ENCODE measurements around the gene OR11H6.
"Not testable (repeated sequence)": the region's sequence is repeated elsewhere in the genome, so short reads cannot be mapped to it uniquely, and the experiment has no call there.

OR11H6 gene, protein sequence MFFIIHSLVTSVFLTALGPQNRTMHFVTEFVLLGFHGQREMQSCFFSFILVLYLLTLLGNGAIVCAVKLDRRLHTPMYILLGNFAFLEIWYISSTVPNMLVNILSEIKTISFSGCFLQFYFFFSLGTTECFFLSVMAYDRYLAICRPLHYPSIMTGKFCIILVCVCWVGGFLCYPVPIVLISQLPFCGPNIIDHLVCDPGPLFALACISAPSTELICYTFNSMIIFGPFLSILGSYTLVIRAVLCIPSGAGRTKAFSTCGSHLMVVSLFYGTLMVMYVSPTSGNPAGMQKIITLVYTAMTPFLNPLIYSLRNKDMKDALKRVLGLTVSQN

DNA sequence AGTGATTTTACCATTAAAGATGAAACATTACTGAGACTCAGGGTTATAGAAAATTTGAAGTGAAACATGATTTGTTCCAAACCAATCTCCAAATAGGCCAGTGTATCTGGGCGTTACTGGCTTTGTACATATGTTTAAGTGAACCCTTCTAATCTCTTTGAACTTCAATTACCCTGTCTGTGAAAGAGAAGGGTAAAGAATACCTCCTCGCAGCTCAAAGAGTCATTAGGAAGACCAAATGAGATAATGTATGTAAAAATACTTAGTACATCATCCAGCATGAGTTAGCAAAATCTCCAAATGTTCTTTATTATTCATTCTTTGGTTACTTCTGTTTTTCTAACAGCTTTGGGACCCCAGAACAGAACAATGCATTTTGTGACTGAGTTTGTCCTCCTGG, at the start of gene OR11H6:
Gene OR11H6, plus strand, starts transcription at position 301 of the 400 bp plus-strand sequence. Its CDS starts 0 bp downstream, at position 301.
- DNase-seq (ENCODE audit: low read depth) = no peak

DNA sequence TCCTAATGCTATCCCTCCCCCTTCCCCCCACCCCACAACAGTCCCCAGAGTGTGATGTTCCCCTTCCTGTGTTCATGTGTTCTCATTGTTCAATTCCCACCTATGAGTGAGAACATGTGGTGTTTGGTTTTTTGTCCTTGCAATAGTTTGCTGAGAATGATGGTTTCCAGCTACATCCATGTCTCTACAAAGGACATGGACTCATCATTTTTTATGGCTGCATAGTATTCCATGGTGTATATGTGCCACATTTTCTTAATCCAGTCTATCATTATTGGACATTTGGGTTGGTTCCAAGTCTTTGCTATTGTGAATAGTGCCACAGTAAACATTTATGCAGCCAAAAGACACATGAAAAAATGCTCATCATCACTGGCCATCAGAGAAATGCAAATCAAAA, 49.3 kb upstream of the OR11H6 start:
- DNase-seq (ENCODE audit: low read depth) = not testable (repeated sequence)

DNA sequence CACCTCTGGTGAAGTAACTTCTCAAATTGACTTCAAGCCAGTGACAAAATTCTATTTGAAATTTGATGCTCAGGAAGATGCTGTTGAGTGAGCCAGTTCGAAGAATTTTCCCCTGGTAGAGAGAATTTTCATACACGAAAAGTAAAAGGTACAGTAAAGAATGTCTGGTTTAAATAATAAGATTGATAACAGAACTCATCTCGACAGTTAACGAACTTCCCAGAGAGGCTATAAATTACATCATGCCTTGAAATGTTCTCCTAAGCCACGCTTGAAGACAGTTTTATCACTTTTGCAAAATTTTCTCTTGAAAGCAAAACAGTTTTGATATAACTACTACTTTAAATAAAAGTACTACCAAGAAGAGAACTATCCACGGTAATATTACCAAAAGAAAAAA, 47.2 kb upstream of the OR11H6 start:
- no peak for DNase-seq (ENCODE audit: low read depth)

DNA sequence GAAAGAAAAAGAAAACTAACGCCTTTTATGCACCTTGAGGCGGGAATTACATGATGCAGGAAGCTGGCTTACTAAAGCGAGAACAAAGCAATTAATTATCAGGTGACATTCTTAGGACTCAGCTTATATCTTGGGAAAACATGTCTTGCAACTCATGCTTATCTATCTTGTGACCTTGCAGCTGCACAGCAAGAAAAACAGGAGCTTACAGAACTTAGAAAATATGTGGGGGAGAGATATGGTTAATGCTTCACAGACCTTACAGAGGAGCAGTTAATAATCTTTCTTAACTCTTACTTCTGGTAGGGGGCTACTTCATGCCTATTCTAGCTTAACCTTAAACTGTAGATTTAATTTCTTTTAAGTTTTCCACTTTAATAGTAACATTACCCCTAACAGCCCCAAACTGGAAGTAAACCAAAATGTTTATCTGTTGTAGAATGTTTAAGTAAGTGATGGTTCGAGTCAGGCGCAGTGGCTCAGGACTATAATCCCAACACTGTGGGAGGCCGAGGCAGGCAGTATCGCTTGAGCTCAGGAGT, 46.0 kb upstream of the OR11H6 start:
- no peak for DNase-seq (ENCODE audit: low read depth)

DNA sequence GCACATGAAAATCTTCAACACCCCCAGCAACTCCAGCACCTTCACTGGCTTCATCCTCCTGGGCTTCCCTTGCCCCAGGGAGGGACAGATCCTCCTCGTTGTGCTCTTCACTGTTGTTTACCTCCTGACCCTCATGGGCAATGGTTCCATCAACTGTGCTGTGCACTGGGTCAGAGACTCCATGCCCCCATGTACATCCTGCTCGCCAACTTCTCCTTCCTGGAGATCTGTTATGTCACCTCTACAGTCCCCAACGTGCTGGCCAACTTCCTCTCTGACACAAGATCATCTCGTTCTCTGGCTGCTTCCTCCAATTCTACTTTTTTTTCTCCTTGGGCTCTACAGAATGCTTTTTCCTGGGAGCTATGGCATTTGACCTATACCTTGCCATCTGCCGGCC, 44.3 kb upstream of the OR11H6 start:
- no peak for DNase-seq (ENCODE audit: low read depth)

DNA sequence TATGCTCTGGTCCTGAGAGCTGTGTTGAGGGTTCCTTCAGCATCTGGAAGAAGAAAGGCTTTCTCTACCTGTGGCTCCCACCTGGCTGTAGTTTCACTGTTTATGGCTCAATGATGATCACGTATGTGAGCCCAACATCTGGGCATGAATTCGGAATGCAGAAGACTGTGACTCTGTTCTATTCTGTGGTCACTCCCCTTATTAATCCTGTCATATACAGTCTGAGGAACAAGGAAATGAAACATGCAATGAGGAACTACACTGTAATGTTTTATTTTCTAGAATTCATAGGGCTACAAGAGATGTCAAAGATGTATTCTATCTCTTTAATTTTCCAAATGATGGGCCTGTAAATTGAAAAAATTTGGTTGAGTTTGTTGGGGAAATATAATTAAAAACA, 43.6 kb upstream of the OR11H6 start:
- DNase-seq (ENCODE audit: low read depth) = no peak

DNA sequence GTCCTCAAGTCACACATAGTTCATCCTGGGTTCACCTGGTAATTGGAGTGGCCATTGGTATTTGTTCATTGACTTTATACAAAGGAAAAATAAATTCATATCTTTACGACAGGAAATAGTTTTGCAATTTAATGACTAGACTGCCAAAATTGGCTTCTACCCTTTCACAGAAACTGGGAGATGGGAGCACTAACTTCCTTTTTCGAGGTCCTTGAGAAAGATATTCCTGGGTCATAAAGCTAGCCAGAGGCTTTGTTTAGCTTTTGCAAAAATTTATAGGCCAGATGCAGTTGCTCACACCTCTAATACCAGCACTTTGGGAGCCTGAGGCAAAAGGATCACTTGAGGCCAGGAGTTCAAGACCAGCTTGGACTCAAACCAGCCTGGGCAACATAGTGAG, 43.0 kb upstream of the OR11H6 start:
- no peak for DNase-seq (ENCODE audit: low read depth)

DNA sequence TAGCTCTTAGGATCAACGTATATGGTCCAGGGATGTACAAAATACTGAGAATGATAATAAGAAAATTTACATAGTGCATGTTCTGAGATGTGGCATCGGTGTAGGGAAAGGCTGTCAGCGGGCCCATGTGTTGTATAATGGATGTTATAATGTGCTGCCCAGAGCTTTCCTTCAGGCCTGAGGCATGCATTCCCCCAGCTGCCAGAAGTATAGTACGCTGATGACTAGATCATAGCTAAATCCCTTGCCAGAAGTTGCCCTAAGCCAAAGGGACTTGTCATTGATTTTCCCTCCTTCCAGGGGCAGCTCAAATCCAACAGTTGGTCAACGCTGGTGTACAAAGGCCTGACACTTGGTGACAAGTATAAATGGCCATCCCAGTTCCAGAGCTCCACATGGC, 39.3 kb upstream of the OR11H6 start:
- DNase-seq (ENCODE audit: low read depth) = no peak

DNA sequence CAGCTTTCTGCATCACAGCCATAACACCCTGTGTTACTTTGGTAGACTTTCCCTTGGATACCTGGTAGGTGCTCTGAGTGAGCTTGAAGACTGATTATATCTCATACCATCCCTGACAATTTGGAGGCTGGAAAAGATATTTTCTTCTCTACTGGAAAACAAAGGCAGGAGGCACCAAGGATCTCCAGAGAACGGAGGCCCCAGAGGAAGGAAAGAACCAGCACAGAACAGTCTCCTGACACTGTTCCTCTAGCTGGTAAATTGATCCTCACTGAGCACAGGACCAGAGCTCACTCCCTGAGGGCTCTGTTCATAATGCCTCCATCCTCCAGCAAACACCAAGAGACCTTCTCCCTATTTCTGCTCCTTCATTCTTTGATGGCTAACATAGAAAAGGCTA, 32.9 kb upstream of the OR11H6 start, which contains the start of gene OR11G2:
Gene OR11G2, plus strand, starts transcription at position 301 of the 400 bp plus-strand sequence. CDS start 6,542 bp downstream, outside the sequence.
- DNase-seq (ENCODE audit: low read depth) = no peak

DNA sequence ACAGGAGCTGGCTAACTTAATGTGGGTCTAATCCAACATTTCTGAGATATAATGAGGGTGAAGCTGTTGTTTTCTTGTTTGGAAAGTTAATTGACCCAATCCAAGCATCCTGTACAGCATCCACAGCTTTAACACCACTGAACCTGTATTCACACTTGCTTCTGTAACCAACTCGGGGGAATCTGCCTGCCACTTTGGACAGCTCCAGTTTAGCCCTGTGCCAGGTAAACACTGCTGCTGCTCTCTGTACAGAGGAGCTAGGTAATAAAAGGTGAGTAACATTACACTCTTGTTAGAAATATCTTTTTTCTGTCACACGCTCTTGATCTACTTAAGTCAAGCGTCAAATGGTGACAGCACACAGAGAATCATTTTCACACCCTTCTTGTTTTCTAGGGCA, 32.1 kb upstream of the OR11H6 start:
- DNase-seq (ENCODE audit: low read depth) = no peak

DNA sequence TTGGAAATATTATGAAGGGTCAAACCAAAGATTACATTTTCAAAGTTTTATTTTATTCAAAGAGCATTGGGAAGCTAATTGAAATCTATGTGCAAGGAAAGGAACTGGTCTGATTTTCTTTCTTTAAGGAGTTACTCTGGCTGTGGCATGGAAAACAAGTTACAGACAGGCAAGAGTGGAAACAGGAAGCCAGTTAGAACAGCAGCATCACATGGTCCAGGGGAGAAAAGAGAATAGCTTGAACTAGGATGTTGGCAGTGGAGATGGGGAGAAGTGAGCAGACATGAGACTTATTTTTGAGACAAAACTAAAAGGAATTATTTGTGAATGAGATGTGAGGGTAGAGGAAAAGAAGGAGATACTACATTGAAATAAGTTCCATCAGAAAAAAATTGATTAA, 29.4 kb upstream of the OR11H6 start:
- no peak for DNase-seq (ENCODE audit: low read depth)

DNA sequence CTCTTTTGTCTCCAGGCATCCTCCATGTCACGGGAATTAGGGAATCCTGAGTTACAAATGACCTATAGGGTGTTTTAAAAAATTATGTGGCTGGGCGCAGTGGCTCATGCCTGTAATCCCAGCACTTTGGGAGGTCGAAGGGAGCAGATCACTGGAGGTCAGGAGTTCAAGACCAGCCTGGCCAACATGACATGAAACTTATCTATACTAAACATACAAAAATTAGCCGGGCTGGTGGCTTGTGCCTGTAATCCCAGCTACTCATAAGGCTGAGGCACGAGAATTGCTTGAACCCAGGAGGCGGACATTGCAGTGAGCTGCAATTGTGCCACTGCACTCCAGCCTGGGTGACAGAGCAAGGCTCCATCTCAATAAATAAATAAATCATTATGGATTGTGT, 28.3 kb upstream of the OR11H6 start:
- DNase-seq (ENCODE audit: low read depth) = not testable (repeated sequence)

DNA sequence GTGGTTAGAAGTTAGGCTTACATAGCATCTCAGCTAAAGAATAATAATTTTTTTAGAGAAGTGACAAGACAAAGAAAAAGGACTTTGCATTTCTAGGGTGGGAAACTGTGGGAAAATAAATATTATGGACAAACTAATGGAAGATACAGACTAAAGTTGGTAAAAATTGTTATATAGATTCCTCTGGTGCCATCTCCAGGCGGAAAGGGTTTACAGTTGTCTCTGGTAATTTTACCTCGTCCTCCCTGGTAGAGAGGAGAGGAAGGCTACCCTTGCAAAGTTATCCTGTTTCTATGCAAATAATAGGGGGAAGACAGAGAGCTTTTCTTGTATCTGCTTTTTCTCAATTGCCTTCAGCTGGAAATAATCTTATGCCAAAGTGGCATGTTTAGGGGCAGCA, 27.6 kb upstream of the OR11H6 start:
- no peak for DNase-seq (ENCODE audit: low read depth)

DNA sequence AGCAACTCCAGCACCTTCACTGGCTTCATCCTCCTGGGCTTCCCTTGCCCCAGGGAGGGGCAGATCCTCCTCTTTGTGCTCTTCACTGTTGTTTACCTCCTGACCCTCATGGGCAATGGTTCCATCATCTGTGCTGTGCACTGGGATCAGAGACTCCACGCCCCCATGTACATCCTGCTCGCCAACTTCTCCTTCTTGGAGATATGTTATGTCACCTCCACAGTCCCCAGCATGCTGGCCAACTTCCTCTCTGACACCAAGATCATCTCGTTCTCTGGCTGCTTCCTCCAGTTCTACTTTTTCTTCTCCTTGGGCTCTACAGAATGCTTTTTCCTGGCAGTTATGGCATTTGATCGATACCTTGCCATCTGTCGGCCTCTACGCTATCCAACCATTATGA, 26.1 kb upstream of the OR11H6 start:
- no peak for DNase-seq (ENCODE audit: low read depth)

DNA sequence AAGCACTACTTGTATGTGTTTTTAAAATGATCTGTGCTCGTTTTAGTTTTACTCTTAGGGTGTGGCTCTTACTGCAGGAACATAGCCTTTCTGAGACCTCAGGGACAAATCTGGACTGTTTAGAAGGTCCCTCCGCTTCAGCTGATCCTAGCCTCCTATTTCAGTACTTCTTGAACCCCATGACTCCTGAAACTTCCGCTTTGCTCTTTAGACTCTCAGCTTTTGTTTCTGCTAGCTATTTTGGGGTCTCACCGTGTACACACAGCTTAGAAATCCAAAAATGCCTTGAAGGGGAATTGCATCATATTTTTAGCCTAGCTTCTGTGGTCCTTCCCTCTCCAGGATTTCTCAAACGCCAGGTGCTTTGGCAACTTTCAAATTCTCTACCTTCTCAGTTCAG, 24.5 kb upstream of the OR11H6 start:
- no peak for DNase-seq (ENCODE audit: low read depth)

DNA sequence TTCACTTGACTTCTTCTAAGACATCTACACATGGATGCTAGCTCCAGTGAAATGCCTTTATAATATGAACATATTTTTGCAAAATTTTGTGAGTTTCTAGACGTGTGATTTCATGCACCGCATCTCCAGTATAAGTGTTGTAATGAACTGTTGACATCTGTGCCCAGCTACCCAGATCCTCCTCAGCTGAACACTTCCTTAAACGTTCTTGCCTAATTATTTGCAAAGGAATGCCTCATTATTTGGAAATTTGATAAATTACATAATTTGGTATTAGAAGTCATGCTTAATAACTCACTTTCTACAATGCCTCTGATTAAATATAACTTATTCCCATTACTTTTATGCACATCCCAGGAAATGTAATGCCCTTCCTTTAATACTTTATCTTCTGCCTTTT, 18.8 kb upstream of the OR11H6 start:
- DNase-seq (ENCODE audit: low read depth) = no peak

DNA sequence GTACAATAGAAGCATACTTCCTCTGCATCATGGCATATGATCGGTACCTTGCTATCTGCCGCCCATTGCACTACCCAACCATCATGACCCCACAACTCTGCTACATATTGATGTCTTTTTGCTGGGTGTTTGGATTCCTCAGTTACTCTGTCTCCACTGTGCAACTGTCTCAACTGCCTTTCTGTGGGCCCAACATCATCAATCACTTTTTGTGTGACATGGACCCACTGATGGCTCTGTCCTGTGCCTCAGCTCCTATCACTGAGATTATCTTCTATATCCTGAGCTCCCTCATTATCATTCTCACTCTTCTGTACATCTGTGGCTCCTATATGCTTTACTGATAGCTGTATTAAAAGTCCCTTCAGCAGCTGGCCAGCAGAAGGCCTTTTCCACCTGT, 13.9 kb upstream of the OR11H6 start:
- DNase-seq (ENCODE audit: low read depth) = no peak

DNA sequence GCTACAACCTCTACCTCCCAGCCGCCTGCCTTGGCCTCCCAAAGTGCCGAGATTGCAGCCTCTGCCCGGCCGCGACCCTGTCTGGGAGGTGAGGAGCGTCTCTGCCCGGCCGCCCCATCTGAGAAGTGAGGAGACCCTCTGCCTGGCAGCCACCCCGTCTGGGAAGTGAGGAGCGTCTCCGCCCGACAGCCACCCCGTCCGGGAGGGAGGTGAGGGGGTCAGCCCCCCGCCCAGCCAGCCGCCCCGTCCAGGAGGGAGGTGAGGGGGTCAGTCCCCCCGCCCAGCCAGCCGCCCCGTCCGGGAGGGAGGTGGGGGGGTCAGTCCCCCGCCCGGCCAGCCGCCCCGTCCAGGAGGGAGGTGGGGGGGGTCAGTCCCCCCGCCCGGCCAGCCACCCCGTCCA, 11.1 kb upstream of the OR11H6 start:
- DNase-seq (ENCODE audit: low read depth) = not testable (repeated sequence)

DNA sequence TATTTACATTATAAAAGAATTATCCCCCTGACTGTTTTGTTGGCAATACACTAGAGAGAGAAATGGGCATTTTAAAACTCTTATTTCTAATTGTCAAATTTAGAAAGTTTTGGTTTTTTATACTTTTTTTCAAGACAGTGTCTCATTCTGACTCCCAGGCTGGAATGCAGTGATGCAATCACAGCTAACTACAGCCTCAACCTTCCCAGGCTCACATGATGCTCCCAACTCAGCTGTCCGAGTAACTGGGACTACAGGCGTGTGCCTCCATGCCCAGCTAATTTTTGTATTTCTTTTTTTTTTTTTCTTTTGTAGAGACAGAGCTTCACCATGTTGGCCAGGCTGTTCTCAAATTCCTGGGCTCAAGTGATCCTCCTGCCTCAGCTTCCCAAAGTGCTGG, 8.3 kb upstream of the OR11H6 start:
- DNase-seq (ENCODE audit: low read depth) = no peak

DNA sequence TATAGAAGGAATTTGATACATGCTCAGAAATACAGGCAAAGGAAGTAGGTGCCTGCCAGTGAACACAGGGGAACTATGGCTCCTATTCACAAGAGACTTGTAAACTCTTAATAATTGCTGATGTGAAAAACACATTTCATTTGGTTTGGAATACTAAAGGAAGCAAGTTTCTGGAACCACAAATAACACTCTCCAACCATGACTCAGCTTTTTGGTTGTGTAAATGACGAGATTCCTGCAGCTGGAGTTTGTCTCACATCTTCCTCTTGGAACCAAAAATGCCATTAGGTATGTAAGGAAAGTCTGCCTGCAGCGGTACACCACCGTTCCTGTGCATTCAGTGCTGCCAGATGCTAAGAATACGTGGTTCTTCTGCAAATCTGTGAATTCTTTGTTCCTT, 4.5 kb upstream of the OR11H6 start:
- DNase-seq (ENCODE audit: low read depth) = no peak

DNA sequence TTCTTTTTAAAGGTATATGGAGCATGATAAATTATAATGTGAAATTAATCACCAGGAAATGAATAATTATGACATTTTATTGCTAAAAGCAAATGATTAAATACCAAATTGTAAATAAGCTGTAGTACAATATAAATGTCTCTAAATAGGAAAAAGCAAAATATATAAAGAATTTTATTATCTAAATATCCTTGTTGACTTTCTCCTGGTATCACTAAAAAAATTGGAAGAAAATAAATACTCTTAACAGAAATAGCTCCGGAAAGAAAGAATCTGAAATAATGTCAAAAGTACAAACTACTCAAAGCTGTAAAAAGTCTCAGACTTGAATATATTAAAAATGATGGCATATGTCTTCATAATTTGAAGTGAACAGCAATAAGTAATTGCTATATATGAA, 5.2 kb downstream of the OR11H6 start, which contains the start of gene OR11H7:
Gene OR11H7, plus strand, starts transcription at position 301 of the 400 bp plus-strand sequence.
- DNase-seq (ENCODE audit: low read depth) = no peak

DNA sequence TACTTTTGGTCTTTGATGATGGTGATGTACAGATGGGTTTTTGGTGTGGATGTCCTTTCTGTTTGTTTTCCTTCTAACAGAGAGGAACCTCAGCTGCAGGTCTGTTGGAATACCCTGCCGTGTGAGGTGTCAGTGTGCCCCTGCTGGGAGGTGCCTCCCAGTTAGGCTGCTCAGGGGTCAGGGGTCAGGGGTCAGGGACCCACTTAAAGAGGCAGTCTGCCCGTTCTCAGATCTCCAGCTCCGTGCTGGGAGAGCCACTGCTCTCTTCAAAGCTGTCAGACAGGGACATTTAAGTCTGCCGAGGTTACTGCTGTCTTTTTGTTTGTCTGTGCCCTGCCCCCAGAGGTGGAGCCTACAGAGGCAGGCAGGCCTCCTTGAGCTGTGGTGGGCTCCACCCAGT, 11.9 kb downstream of the OR11H6 start:
- not testable (repeated sequence) for DNase-seq (ENCODE audit: low read depth)

DNA sequence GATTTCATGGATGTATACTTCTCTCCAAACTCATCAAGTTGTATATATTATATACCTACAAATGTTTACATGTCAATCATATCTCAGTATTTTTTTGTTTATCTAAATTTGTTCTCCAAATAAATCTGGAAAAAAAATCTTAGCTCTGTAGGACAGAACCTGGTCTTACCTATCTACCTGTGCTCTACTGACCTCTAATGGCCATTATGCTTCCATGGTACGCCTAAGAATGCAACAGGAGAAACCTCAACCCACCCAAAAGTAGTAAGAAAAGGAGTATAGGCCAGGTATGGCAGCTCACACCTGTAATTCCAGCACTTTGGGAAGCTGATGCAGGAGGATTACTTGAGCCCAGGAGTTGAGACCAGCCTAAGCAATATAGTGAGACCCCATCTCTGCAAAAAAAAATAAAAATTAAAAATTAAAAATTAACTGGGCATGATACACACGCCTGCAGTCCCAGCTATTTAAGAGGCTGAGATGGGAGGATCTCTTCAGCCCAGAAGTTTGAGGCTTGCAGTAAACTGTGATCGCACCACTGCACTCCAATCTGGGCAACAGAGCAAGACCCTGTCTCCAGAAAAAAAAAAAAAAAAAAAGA, 24.2 kb downstream of the OR11H6 start:
- DNase-seq (ENCODE audit: low read depth) = no peak
